ENCODE results near the gene DHRS3. TPM values are rescaled to one million over a fixed set of nuclear protein-coding genes. Genes with fewer than 3 reads are reported as not detected.

The DHRS3 gene, protein sequence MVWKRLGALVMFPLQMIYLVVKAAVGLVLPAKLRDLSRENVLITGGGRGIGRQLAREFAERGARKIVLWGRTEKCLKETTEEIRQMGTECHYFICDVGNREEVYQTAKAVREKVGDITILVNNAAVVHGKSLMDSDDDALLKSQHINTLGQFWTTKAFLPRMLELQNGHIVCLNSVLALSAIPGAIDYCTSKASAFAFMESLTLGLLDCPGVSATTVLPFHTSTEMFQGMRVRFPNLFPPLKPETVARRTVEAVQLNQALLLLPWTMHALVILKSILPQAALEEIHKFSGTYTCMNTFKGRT
- total RNA-seq = 1 to 10 TPM; 9.2 to 9.8 TPM
- 5.2 TPM for polyA plus RNA-seq (2013, experiment 1 of 2)
- polyA plus RNA-seq (2013, experiment 2 of 2) = 4.6 TPM
- long read RNA-seq, experiment 1, partial matches to known transcripts = 2 of 3 reads
- long read RNA-seq, experiment 1, other reads (novel, unspliced or antisense) = 1 of 3 reads
- long read RNA-seq, experiment 2, transcript DHRS3-204 (6 exons, 1,722 nt) = major isoform, 6 of 7 reads
- long read RNA-seq, experiment 2, partial matches to known transcripts = 0 of 7 reads
- long read RNA-seq, experiment 2, other reads (novel, unspliced or antisense) = 1 of 7 reads
- long read RNA-seq, experiment 3, transcript DHRS3-204 (6 exons, 1,722 nt) = major isoform, 22 of 28 reads
- long read RNA-seq, experiment 3, partial matches to known transcripts = 1 of 28 reads
- long read RNA-seq, experiment 3, other reads (novel, unspliced or antisense) = 5 of 28 reads
- long read RNA-seq, experiment 4, transcript DHRS3-204 (6 exons, 1,722 nt) = major isoform, 5 of 7 reads
- long read RNA-seq, experiment 4, partial matches to known transcripts = 0 of 7 reads
- long read RNA-seq, experiment 4, other reads (novel, unspliced or antisense) = 2 of 7 reads

DNA sequence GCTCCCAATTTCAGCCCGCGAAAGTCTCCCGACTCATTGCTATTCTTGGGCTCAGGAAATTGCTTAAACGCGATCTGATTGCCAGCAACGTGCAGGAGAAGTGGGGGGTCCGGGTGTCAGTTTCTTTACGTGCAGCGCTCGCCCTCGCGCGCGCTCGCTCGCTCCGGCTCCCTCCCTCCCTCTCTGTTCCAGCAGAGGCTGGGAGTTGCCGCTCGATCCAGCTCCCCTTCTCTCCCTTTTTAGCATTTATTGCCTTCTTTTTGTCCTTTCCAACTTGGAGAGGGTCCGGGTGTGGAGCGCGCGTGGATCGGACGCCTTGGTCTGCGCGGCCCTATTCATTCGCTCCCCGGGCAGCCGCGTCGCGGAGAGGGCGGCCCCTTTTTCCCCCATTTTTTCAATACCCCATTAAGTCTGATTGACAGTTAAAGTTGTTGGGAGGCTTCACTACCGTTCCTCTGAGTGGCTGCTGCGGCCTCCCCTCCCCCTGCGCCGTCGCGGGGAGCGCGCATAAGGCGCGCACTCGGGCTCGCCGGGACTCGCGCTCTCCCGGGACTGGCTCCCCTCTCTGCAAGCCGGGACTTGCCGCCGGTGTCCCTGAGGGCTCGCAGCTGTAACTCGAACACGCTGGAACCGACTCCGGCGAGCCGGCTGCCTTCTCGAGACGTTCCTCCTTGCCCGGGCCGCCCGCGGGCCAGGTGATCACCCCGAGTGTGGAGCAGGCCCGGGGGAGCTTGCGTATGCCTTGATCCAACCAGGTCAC lies at the start of gene DHRS3:
Gene DHRS3, minus strand, starts transcription at position 310 of the 760 bp plus-strand sequence. CDS start 862 bp downstream, outside the sequence.
- H3K4me1 Mint-ChIP-seq = peaks cover 28% of the 10 kb centered on the region
- TF ChIP-seq CTCF (conservative IDR thresholded peaks at IDR 0.05) = no peak

DNA sequence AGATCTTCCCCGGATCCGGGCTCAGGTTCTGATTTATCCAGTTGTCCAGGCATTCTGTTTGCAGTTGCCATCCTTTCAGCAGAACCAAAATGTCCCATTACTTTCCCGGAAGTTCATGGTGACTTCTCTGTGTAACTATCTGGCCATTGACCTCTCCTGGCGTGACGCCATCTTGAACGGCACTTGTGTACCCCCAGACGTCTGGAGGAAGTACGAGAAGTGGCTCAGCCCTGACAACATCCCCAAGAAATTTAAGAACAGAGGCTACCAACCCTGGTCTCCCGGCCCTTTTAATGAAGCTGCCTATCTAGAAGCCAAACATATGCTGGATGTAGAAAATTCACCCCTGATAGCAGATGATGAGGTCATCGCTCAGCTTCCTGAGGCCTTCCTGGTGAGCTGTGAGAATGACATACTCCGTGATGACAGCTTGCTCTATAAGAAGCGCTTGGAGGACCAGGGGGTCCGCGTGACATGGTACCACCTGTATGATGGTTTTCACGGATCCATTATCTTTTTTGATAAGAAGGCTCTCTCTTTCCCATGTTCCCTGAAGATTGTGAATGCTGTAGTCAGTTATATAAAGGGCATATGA lies 48.2 kb upstream of the DHRS3 start:
- H3K4me3 Mint-ChIP-seq = no peak overlapping the region
- Histone ChIP-seq H3K27me3 (ENCODE audit: control insufficient read depth, insufficient read depth, low read length, poor library complexity, severe bottlenecking) (peaks cover 23% of the 10 kb centered on the region), H3K4me3 (ENCODE audit: low read length) (no peak overlapping the region), H3K27ac (ENCODE audit: low read depth, low read length) (no peak overlapping the region), H3K9me3 (ENCODE audit: control insufficient read depth, low read length) (peaks cover 17% of the 10 kb centered on the region), H3K4me1 (ENCODE audit: control insufficient read depth, insufficient read depth, low read length) (no peaks in the 10 kb centered on the region), H3K36me3 (ENCODE audit: control insufficient read depth, insufficient read depth, low read length) (no peaks in the 10 kb centered on the region), H3K9ac (ENCODE audit: extremely low read depth, low read length, poor library complexity, severe bottlenecking) (no peak overlapping the region)
- no peak overlapping the region for H3K27ac Mint-ChIP-seq
- H3K4me1 Mint-ChIP-seq = no peaks in the 10 kb centered on the region
- peaks cover 8% of the 10 kb centered on the region for H3K9me3 Mint-ChIP-seq
- TF ChIP-seq CTCF (conservative IDR thresholded peaks at IDR 0.05) = no peak
- no peaks in the 10 kb centered on the region for H3K36me3 Mint-ChIP-seq (ENCODE audit: low read depth)
- no peak for DNase-seq
- peaks cover 3% of the 10 kb centered on the region for H3K27me3 Mint-ChIP-seq (ENCODE audit: insufficient read depth)
- 93 to 96% methylated on average over 15 of the region's 15 CpGs for whole genome bisulfite sequencing, 2 experiments (ENCODE audit: insufficient coverage in 1 of 2, insufficient read length in 1 of 2)

More for the DNA sequence above, at the start of gene DHRS3:
- peak within 1 kb of the TSS; percentile 97 for H3K27ac Mint-ChIP-seq
- H3K9ac ChIP-seq (ENCODE audit: extremely low read depth, low read length, poor library complexity, severe bottlenecking) = peak within 1 kb of the TSS; percentile 74
- H3K9me3 Mint-ChIP-seq = no peaks in the 10 kb centered on the region
- DNase-seq = peak; percentile 92
- peak within 1 kb of the TSS; percentile 47 for H3K27ac ChIP-seq (ENCODE audit: low read depth, low read length)
- WGBS, 2 experiments (ENCODE audit: insufficient coverage in 1 of 2, insufficient read length in 1 of 2) = 0 to 2% methylated on average over 11 to 68 of the region's 69 CpGs
- peaks cover 7% of the 10 kb centered on the region for H3K4me1 ChIP-seq (ENCODE audit: control insufficient read depth, insufficient read depth, low read length)
- peaks cover 69% of the 10 kb centered on the region for H3K27me3 Mint-ChIP-seq (ENCODE audit: insufficient read depth)
- peaks cover 43% of the 10 kb centered on the region for H3K27me3 ChIP-seq (ENCODE audit: control insufficient read depth, insufficient read depth, low read length, poor library complexity, severe bottlenecking)
- peaks cover 3% of the 10 kb centered on the region for H3K36me3 Mint-ChIP-seq (ENCODE audit: low read depth)
- peak within 1 kb of the TSS; percentile 86 for H3K4me3 Mint-ChIP-seq
- no peaks in the 10 kb centered on the region for H3K36me3 ChIP-seq (ENCODE audit: control insufficient read depth, insufficient read depth, low read length)
- H3K9me3 ChIP-seq (ENCODE audit: control insufficient read depth, low read length) = no peaks in the 10 kb centered on the region
- peak within 1 kb of the TSS; percentile 96 for H3K4me3 ChIP-seq (ENCODE audit: low read length)

DNA sequence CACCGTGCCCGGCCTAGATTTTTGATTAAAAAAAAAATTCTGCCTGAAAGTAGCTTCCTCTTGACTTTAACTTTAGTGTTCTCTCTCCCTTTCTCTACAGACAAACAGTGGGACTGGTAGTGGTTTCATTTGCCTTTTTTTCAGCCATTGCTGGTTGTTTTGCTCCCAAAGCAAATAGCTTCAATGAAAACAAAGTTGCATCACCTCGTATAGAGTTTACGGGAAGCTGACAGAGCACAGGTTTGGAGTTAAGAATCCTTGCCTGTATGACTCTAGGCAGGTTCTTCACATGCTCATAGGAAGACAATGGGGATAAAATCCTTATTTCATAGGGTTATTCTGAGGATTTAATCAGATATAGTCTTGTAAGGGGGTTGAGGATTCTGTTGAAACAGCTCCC lies 47.5 kb upstream of the DHRS3 start:
- Histone ChIP-seq H3K4me1 (ENCODE audit: control insufficient read depth, insufficient read depth, low read length) (no peaks in the 10 kb centered on the region), H3K9ac (ENCODE audit: extremely low read depth, low read length, poor library complexity, severe bottlenecking) (no peak overlapping the region), H3K27ac (ENCODE audit: low read depth, low read length) (no peak overlapping the region), H3K27me3 (ENCODE audit: control insufficient read depth, insufficient read depth, low read length, poor library complexity, severe bottlenecking) (peaks cover 20% of the 10 kb centered on the region), H3K4me3 (ENCODE audit: low read length) (no peak overlapping the region), H3K36me3 (ENCODE audit: control insufficient read depth, insufficient read depth, low read length) (no peaks in the 10 kb centered on the region), H3K9me3 (ENCODE audit: control insufficient read depth, low read length) (peaks cover 17% of the 10 kb centered on the region)
- Mint-ChIP-seq H3K9me3 (peaks cover 8% of the 10 kb centered on the region), H3K27me3 (ENCODE audit: insufficient read depth) (peaks cover 3% of the 10 kb centered on the region), H3K4me3 (no peak overlapping the region), H3K4me1 (no peaks in the 10 kb centered on the region), H3K27ac (no peak overlapping the region), H3K36me3 (ENCODE audit: low read depth) (no peaks in the 10 kb centered on the region)
- no peak for DNase-seq
- WGBS, 2 experiments (ENCODE audit: insufficient coverage in 1 of 2, insufficient read length in 1 of 2) = 88 to 94% methylated on average over 4 of the region's 4 CpGs
- TF ChIP-seq CTCF (conservative IDR thresholded peaks at IDR 0.05) = no peak

Measured in endodermal cell (in vitro differentiated cells).